ENCODE results near the gene TSPAN4.

- TF ChIP-seq EP300 (IDR thresholded peaks at IDR 0.05) (no peak), CTCF (IDR thresholded peaks at IDR 0.05) (no peak)
These were observed 57.1 kb downstream of the TSPAN4 start for GRCh38 chr11:899724-900123.

Measured in esophagus muscularis mucosa (tissue), 3 donors.